Ecto neural progenitor cell (in vitro differentiated cells): ENCODE data around the gene CPSF4.

Source experiments
- DNase-seq: peaks from one replicate; pipeline ENCODE4 v3.0.0-alpha.2; 2018; ENCODE audit warnings: low spot score

CPSF4 gene

DNA sequence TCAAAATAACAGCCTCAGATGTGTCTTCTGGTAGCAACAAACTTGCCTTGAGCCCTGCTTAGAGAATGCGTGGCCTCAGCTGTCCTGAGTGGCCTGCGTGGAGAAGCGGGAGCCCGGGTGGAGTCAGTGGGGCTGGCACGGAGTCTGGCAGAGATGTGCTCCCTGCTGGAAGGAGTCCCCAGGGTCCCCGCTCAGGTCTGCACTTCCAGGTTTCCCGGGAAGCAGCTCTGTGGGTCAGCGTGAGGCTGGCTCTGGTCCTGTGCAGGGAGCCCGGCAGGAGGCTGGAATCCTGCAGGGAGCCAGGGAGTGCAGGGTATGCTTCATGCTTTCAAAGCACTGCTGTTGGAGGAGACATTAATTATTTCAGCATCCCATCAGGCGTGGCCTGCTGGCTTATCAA, 10.1 kb downstream of the CPSF4 start:
- no peak for DNase-seq

- no peak for DNase-seq
Observed at GRCh38 chr7:99449326-99449725, 10.6 kb downstream of the CPSF4 start.

- DNase-seq: no peak
Observed at GRCh38 chr7:99451936-99452335, 13.2 kb downstream of the CPSF4 start.

DNA sequence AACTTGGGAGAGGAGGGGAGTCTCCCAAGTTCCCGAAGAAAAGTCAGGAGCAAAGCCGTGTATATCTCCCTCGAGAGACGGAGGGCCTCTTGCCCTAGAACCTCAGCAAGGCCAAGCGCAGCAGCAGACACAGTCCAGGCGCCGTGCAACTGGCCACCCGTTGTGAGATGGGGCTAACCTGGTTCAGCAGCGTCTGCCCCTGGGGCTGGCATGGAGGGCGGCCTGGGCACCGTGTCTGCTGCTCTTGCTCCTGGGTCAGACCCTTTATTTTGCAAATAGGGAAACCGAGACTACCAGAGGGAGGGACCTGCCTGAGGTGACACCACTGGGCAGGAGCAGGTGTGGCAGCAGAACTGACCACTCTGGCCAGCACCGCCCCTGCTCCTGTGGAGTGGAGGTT, 13.8 kb downstream of the CPSF4 start:
- DNase-seq: no peak

DNA sequence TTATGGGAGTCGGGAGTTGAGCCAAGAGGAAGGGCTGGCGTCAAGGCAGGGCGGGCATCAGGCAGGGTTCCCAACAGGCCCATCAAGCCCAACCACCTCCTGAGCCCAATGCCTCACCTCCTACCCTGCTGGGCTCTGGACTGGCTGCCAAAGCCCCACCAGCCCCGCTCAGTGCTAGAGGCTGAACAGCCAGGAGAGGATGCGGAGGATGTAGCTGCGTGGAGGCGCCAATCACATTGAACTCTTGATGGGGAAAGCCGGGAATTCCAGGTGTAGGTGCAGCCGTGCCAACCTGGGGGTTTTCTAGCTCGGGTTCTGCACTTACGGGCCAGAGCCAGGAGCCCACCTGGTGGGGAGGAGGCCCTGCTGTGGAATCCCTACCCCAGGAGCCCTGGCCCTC, 14.4 kb downstream of the CPSF4 start:
- no peak for DNase-seq

DNA sequence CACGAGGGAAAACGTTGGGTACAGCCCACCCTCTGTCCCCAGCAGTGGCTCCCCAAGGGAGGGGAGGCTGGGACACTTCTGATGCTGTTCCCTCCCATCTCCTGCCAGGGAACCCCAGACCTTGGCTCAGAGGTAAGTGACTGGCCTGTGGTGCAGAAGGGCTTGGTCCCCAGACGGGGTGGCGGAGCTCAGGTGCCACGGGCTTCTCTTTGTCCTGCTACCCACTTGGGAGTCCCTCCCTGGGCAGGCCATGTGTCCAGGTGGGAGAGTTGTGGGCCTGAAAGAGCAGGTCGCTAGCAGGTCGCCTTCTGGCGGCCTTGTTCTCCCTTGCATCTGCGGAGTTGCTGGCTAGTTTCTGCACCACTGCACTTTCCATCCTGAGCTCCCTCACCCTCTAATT, 17.1 kb downstream of the CPSF4 start:
- DNase-seq: no peak

- no peak for DNase-seq
Observed at GRCh38 chr7:99456288-99456687, 17.5 kb downstream of the CPSF4 start.

DNA sequence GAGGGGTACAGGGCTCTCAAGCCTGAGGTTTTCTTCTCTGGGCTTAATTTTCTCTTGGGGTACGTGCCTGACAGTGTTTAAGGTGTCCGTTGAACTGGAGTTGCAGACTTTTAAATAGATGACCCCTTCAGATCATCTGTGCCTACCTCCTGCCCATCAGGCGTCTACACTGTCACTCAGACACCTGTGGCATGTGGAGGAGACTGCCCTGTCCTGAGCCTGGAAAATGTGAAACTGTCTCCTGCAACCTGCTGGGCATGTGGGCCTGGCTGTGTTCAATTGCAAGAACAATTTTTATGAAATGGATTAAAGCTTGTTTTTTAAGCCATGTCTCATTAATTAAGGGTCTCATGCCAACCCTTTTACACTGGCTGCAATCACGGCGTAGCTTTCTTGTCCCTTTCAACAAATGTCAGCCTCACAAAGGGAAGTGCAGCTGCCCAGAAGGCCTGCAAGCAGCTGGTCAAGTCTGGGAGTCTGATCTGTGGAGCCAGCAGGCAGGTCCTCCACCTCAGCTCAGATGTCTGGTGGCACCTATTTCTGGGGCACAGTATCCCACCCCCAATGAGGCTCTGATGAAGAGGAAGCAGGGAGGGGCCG, 18.4 kb downstream of the CPSF4 start:
- no peak for DNase-seq

- no peak for DNase-seq
Observed at GRCh38 chr7:99457650-99458493, 19.1 kb downstream of the CPSF4 start.

GRCh38 chr7:99459087-99459486, 20.3 kb downstream of the CPSF4 start:
- no peak for DNase-seq

DNA sequence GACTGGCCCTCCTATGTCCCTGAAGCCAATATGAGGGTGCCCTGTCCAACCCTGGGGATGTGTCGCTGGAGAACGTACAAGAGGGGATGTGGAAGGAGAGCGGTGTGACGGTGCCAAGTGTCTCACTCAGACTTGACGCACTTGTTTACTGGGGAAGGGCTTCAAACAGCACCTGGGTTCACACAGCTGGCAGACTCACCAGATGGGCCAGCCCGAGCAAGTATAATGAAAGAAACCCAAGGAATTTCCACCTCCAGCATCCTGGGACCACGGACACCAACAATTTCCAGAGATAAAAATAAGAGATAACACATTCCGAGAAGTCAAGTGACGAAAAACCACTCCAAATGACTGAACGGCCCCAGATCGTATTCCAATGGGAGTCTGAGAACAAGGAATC, 21.9 kb downstream of the CPSF4 start:
- DNase-seq: no peak

GRCh38 chr7:99461221-99461620, 22.5 kb downstream of the CPSF4 start:
- DNase-seq: no peak

DNA sequence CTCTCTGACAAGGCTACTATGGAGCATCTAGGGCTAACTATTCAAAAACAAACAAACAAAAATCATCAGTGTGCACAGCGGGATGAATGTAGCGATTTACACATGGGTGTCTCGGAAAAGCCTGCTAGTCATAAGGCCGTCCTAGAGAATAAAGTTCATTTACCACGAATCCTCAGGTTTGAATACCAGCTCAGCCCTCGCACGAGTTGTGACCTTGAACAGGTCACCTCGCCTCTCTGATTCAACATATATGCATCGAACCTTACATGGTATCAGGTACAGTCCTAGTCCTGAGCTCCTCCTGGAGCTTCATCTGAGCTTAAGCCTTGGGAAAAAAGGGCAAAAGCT, 26.7 kb downstream of the CPSF4 start:
- no peak for DNase-seq

- DNase-seq: no peak
Observed at GRCh38 chr7:99468336-99468918, 29.7 kb downstream of the CPSF4 start.

DNA sequence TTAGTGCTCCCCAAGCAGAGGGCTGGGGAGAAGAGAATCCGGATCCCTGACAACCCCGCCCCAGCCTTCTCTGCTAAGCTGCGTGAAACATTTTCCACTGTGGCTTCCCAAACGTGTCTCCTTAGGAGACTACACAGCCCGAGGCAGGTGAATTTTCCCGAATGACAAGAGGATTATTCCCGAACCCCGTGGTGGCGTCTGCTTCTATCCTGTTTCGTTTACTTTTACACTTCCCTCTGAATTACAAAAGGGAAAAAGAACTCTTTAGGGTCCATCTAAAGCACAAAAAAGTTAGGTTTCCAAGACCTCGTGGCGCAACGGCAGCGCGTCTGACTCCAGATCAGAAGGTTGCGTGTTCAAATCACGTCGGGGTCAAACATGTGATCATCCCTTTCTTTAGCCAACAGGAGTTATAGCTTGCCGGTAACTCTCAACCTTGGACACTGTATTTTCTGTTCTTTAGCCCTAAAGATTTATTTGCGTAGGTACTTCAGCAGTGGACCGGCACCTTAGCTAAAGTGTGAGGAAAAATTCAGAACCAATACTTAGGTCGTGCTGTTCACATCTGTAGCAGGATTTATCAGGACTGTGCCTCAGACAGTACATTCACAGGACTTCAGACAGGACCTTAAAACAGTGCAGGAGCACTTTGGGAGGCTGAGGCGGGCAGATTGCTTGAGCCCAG, 30.8 kb downstream of the CPSF4 start:
- no peak for DNase-seq

GRCh38 chr7:99472561-99473314, 34.0 kb downstream of the CPSF4 start, which contains the start of gene ZNF789:
TSS of gene ZNF789 (plus strand) at chr7:99472890. CDS start at chr7:99476457, 3,567 bp downstream.
- DNase-seq: peak; percentile 98

GRCh38 chr7:99473315-99473596, 34.5 kb downstream of the CPSF4 start:
- no peak for DNase-seq

DNA sequence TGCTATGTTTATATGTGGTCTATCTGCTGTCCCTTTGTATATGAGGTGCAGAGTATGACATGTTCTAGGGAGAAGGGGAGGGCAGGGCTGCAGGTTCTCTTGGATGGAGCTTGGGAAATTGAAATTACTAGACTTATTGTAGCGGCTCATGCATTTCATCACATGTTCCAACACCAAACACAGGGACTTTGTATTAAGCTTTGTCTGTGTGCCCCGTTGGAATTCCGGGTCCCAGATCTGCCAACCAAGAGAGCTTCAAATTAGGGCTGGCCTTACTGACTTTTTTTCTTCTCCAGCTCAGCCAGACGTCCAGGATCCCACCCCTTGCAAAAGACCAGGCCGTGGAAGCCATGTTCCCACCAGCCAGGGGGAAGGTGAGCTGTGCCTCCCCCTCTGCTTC, 37.4 kb downstream of the CPSF4 start:
- no peak for DNase-seq

DNA sequence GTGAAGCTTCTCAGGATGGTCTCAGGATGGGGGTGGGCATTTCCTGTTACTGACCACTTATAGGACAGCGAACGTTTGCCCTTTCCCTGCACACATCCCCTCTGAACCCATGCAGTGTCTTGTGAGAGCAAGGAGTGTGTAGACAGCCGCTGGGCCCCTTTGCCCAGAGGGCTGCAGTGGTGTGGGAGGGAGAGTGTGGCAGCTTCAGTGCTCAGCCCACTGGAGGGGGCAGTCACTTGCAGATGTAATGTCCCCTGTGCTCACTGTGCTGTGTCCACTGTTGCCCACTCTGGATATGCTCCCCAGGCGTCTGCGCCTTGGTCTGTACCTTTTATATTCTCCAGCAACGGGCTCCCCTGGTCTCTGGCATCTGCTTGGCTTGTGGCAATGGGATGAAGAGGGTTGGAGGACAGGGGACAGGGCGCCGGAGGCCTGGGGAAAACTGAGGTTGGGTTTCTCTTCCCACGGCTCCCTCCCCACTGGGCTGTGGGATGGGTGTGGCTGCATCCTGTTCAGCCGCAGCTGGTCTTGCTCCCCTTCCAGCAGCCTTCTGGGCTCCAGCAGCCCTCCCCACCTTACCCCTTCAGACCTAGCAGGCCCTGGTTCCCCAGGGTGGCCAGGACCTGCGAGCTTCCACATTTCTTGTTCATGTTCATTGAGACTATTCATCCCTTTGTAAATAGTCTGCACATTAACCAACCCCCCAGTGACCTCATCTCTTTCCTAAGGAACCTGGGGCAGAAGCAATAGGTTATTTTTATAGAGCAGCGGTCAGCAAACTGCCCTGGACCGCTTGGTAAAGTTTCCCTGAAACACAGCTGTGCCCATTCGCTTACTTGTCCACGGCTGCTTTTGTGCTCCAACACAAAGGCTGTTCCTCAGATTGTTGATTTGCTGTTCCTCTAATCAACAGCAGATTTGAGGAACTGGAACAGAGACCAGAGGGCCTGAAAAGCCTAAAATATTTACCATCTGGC, 40.0 kb downstream of the CPSF4 start:
- DNase-seq: no peak

- DNase-seq: no peak
Observed at GRCh38 chr7:99485094-99485493, 46.4 kb downstream of the CPSF4 start.

DNA sequence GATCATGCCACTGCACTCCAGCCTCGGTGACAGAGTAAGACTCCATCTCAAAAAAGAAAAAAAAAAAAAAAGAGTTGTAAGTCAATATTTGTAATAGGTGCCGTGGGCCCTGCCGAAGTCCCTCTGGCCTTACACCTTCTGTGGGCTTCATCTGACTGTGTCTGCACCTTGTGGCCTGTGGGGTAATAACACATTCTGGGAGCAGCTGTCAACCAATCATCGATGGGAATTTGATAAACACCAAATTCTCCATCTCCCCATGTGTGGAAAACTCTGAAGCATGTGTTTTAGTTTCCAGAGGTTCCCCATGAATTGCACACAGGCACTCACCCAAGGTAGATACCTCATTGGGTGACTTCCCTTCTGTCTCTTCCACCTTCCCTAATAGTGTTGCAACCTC, 50.5 kb downstream of the CPSF4 start:
- no peak for DNase-seq
